Liver (tissue), 9 donors: ENCODE data around the gene CAPSL. TPM values are rescaled to one million over a fixed set of nuclear protein-coding genes. Genes with fewer than 3 reads are reported as not detected.

Experiments
- DNase-seq: peaks from one replicate; pipeline ENCODE4 v3.0.0-alpha.2; 2017; ENCODE audit warnings: low spot score
- H3K27ac ChIP-seq, 2 donors: one replicate each; pipeline ENCODE4 v1.7.0; 2013; ENCODE audit warnings: inconsistent platforms in 2 of 2, low read length in 2 of 2, control low read depth in 1 of 2, low read depth in 1 of 2, mild to moderate bottlenecking in 1 of 2
- H3K27me3 ChIP-seq, 4 donors: one replicate each; pipeline versions ENCODE4 v1.6.1 to v1.7.0; 2013; ENCODE audit warnings: low read length in 3 of 4, inconsistent platforms in 1 of 4, mild to moderate bottlenecking in 1 of 4, moderate library complexity in 1 of 4; ENCODE audit not compliant: control insufficient read depth in 4 of 4, insufficient read depth in 4 of 4
- H3K36me3 ChIP-seq, 4 donors: one replicate each; pipeline versions ENCODE4 v1.6.1 to v1.7.0; 2013; ENCODE audit warnings: low read length in 3 of 4, mild to moderate bottlenecking in 3 of 4, low read depth in 1 of 4, moderate library complexity in 1 of 4; ENCODE audit not compliant: control insufficient read depth in 4 of 4, insufficient read depth in 3 of 4
- H3K4me1 ChIP-seq, 4 donors: one replicate each; pipeline versions ENCODE4 v1.6.1 to v1.7.0; 2013; ENCODE audit warnings: low read length in 3 of 4, mild to moderate bottlenecking in 3 of 4, moderate library complexity in 1 of 4; ENCODE audit not compliant: control insufficient read depth in 4 of 4, insufficient read depth in 4 of 4
- H3K4me3 ChIP-seq, 3 donors: one replicate each; pipeline versions ENCODE4 v1.6.1 to v1.7.0; 2013; ENCODE audit warnings: low read length in 3 of 3, control low read depth in 1 of 3, low read depth in 1 of 3, mild to moderate bottlenecking in 1 of 3
- H3K9ac ChIP-seq, 2 donors: one replicate each; pipeline ENCODE4 v1.7.0; 2013; ENCODE audit warnings: low read length in 2 of 2, mild to moderate bottlenecking in 2 of 2, moderate library complexity in 2 of 2, control low read depth in 1 of 2, low read depth in 1 of 2
- H3K9me3 ChIP-seq, 4 donors: one replicate each; pipeline versions ENCODE4 v1.6.1 to v1.7.0; 2013; ENCODE audit warnings: low read length in 3 of 4; ENCODE audit not compliant: control insufficient read depth in 4 of 4
- EGR1 ChIP-seq, 2 donors: IDR thresholded peaks; 2 replicates each; pipeline ENCODE4 v1.6.1; 2016 to 2018; ENCODE audit warnings: antibody characterized with exemption in 2 of 2, low read depth in 2 of 2
- FOXA1 ChIP-seq: IDR thresholded peaks from 2 replicates; pipeline ENCODE4 v1.6.1; 2016; ENCODE audit warnings: antibody characterized with exemption
- FOXA2 ChIP-seq: IDR thresholded peaks from 2 replicates; pipeline ENCODE4 v1.6.1; 2016; ENCODE audit warnings: antibody characterized with exemption
- GABPA ChIP-seq, 2 donors: IDR thresholded peaks in 1 of 2; conservative IDR thresholded peaks in 1 of 2; 2 replicates each; pipeline ENCODE4 v1.6.1; 2016; ENCODE audit warnings: antibody characterized with exemption in 2 of 2, mild to moderate bottlenecking in 1 of 2, moderate library complexity in 1 of 2
- HNF4A ChIP-seq, 2 donors: conservative IDR thresholded peaks; 2 replicates each; pipeline ENCODE4 v1.6.1; 2016; ENCODE audit warnings: antibody characterized with exemption in 2 of 2, mild to moderate bottlenecking in 2 of 2
- HNF4G ChIP-seq: IDR thresholded peaks from 2 replicates; pipeline ENCODE4 v1.6.1; 2016; ENCODE audit warnings: antibody characterized with exemption
- JUND ChIP-seq, 2 donors: IDR thresholded peaks; 2 replicates each; pipeline ENCODE4 v1.6.1; 2016; ENCODE audit warnings: antibody characterized with exemption in 2 of 2
- MAX ChIP-seq: IDR thresholded peaks from 2 replicates; pipeline ENCODE4 v1.6.1; 2016; ENCODE audit warnings: antibody characterized with exemption
- NR2F2 ChIP-seq: IDR thresholded peaks from 2 replicates; pipeline ENCODE4 v1.6.1; 2016; ENCODE audit warnings: antibody characterized with exemption
- RAD21 ChIP-seq, 2 donors: IDR thresholded peaks; 2 replicates each; pipeline ENCODE4 v1.6.1; 2016; ENCODE audit warnings: antibody characterized with exemption in 2 of 2, mild to moderate bottlenecking in 2 of 2
- RXRA ChIP-seq, 2 donors: IDR thresholded peaks; 2 replicates each; pipeline ENCODE4 v1.6.1; 2017 to 2018; ENCODE audit warnings: antibody characterized with exemption in 2 of 2, mild to moderate bottlenecking in 1 of 2
- SP1 ChIP-seq: IDR thresholded peaks from 2 replicates; pipeline ENCODE4 v1.6.1; 2018; ENCODE audit warnings: antibody characterized with exemption, mild to moderate bottlenecking
- TAF1 ChIP-seq: conservative IDR thresholded peaks from 2 replicates; pipeline ENCODE4 v1.6.1; 2016; ENCODE audit warnings: antibody characterized with exemption, mild to moderate bottlenecking
- YY1 ChIP-seq: IDR thresholded peaks from 2 replicates; pipeline ENCODE4 v1.6.1; 2016; ENCODE audit warnings: antibody characterized with exemption, mild to moderate bottlenecking
- ZBTB33 ChIP-seq: IDR thresholded peaks from 2 replicates; pipeline ENCODE4 v1.6.1; 2016; ENCODE audit warnings: antibody characterized with exemption
- WGBS: extraction: QIAGEN DNeasy Blood & Tissue Kit; methylation state at CpG from one replicate; pipeline ENCODE4 v1.1.7; 2013; 5-methylcytosine and 5-hydroxymethylcytosine counted together
- polyA plus RNA-seq, 2 donors: library from polyadenylated mRNA; stranded (reverse) in 1 of 2; unstranded in 1 of 2; fragments of 200-250 nt in 1 of 2; fragments of >200 nt in 1 of 2; fragmentation: Nextera tagmentation in 1 of 2; extraction: Ambion mirVana in 1 of 2; gene quantifications; one replicate each; pipeline versions ENCODE4 v1.2.1 to v1.2.3, GENCODE V29; 2013 to 2015
- total RNA-seq, 2 donors: library from RNA; depleted of rRNA; stranded (reverse); fragments of >200 nt; gene quantifications; one replicate each; pipeline ENCODE4 v1.2.3, GENCODE V29; 2014
- TF ChIP-seq, protein P1 (sequence below): IDR thresholded peaks from 2 replicates; pipeline ENCODE4 v1.6.1; 2016; ENCODE audit warnings: antibody characterized with exemption
- TF ChIP-seq, protein P2 (sequence below): IDR thresholded peaks from 2 replicates; pipeline ENCODE4 v1.6.1; 2016; ENCODE audit warnings: antibody characterized with exemption, mild to moderate bottlenecking
- donor health status: healthy.
- donor health status: healthy.
- donor health status: healthy.
- donor health status: healthy.
- donor health status: healthy.

Gene CAPSL
- total and polyA plus RNA-seq, 4 donors, result 0.37 TPM; not detected in 3

- Histone ChIP-seq H3K9ac (no peak overlapping the region), H3K27me3 (peaks cover 0 to 3% (median 0%) of the 10 kb centered on the region in 4 donors), H3K9me3 (no peaks in the 10 kb centered on the region), H3K4me1 (no peaks in the 10 kb centered on the region), H3K27ac (no peak overlapping the region), H3K36me3 (no peaks in the 10 kb centered on the region), H3K4me3 (no peak overlapping the region)
- WGBS, result 75% methylated on average over 3 of the region's 3 CpGs
- TF ChIP-seq EGR1 (IDR thresholded peaks at IDR 0.05; ENCODE audit: low read depth in 2 of 2), result no peak
- no peak for TF ChIP-seq FOXA2
- TF ChIP-seq RAD21 (IDR thresholded peaks at IDR 0.05), result no peak
- no peak for TF ChIP-seq HNF4A (conservative IDR thresholded peaks at IDR 0.05)
- no peak for TF ChIP-seq GABPA (IDR thresholded peaks at IDR 0.05 in 1 of 2, conservative IDR thresholded peaks at IDR 0.05 in 1 of 2)
- TF ChIP-seq YY1, result no peak
- TF ChIP-seq HNF4G, result no peak
- TF ChIP-seq TAF1, result no peak
- no peak for TF ChIP-seq NR2F2
- TF ChIP-seq JUND (IDR thresholded peaks at IDR 0.05), result no peak
- DNase-seq, result no peak
Observed at GRCh38 chr5:35886381-35886780, 52.0 kb downstream of the CAPSL start.

DNA sequence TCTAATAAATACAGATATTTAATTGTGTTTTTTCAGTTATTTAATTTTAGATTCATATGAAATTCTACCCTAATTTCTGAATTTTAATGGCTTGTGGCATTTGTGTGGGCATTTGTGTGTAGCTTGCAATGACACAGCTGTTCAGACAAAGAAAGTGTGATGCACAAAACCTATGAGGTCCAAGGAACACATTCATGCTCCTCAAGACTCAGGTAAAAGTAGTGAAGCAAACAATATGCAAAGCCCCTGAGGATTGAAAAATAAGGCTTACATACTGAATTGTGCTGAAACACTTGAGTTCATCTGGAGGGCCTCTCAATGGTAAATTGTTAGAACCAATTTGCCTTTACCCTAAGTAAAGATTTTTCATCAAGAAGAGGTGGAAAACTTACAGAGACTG, 53.6 kb downstream of the CAPSL start:
- Histone ChIP-seq H3K27me3 (peaks cover 0 to 3% (median 0%) of the 10 kb centered on the region in 4 donors), H3K4me1 (no peaks in the 10 kb centered on the region), H3K9me3 (no peaks in the 10 kb centered on the region), H3K27ac (no peak overlapping the region), H3K4me3 (no peak overlapping the region), H3K9ac (no peak overlapping the region), H3K36me3 (no peaks in the 10 kb centered on the region)
- no peak for DNase-seq
- no peak for TF ChIP-seq RXRA (IDR thresholded peaks at IDR 0.05)
- no peak for TF ChIP-seq MAX
- no peak for TF ChIP-seq JUND (IDR thresholded peaks at IDR 0.05)
- no peak for TF ChIP-seq HNF4G
- no peak for TF ChIP-seq HNF4A (conservative IDR thresholded peaks at IDR 0.05)

GRCh38 chr5:35884191-35884769, 54.1 kb downstream of the CAPSL start:
- H3K27ac ChIP-seq, result no peak overlapping the region
- no peak overlapping the region for H3K9ac ChIP-seq
- no peaks in the 10 kb centered on the region for H3K36me3 ChIP-seq
- no peaks in the 10 kb centered on the region for H3K4me1 ChIP-seq
- no peak overlapping the region for H3K4me3 ChIP-seq
- H3K9me3 ChIP-seq, result no peaks in the 10 kb centered on the region
- TF ChIP-seq RAD21 (IDR thresholded peaks at IDR 0.05) (no peak), NR2F2 (no peak), HNF4A (conservative IDR thresholded peaks at IDR 0.05) (no peak), SP1 (no peak)
- 86% methylated on average over 1 of the region's 1 CpG for WGBS
- DNase-seq, result no peak
- peaks cover 0 to 3% (median 0%) of the 10 kb centered on the region in 4 donors for H3K27me3 ChIP-seq

DNA sequence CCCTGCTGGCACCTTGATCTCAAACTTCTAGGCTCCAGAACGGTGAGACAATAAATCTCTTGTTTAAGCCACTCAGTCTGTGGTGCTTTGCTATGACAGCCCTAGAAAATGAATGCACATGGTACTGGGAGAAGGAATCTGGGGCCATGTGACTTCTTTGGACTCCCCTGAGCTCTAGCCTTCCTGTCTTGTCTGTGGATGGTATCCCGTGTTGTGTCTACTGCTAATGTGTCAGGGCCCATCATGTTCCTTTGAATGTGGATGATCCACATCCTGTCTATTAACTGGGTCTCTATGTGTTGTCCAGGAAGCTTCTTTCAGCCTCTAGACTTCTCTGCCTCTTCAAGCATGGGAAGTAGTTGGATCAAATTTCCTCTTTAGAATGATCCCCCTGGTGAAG, 56.7 kb downstream of the CAPSL start:
- H3K27ac ChIP-seq, result no peak overlapping the region
- WGBS, result 86% methylated on average over 2 of the region's 2 CpGs
- TF ChIP-seq EGR1 (IDR thresholded peaks at IDR 0.05; ENCODE audit: low read depth in 2 of 2) (no peak), YY1 (no peak), FOXA1 (no peak), ZBTB33 (no peak), SP1 (no peak), MAX (no peak), FOXA2 (no peak), HNF4G (no peak), NR2F2 (no peak), HNF4A (conservative IDR thresholded peaks at IDR 0.05) (no peak), JUND (IDR thresholded peaks at IDR 0.05) (no peak), GABPA (IDR thresholded peaks at IDR 0.05 in 1 of 2, conservative IDR thresholded peaks at IDR 0.05 in 1 of 2) (no peak), RXRA (IDR thresholded peaks at IDR 0.05) (no peak)
- TF ChIP-seq, protein P1, sequence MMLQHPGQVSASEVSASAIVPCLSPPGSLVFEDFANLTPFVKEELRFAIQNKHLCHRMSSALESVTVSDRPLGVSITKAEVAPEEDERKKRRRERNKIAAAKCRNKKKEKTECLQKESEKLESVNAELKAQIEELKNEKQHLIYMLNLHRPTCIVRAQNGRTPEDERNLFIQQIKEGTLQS, result no peak
- TF ChIP-seq, protein P2, sequence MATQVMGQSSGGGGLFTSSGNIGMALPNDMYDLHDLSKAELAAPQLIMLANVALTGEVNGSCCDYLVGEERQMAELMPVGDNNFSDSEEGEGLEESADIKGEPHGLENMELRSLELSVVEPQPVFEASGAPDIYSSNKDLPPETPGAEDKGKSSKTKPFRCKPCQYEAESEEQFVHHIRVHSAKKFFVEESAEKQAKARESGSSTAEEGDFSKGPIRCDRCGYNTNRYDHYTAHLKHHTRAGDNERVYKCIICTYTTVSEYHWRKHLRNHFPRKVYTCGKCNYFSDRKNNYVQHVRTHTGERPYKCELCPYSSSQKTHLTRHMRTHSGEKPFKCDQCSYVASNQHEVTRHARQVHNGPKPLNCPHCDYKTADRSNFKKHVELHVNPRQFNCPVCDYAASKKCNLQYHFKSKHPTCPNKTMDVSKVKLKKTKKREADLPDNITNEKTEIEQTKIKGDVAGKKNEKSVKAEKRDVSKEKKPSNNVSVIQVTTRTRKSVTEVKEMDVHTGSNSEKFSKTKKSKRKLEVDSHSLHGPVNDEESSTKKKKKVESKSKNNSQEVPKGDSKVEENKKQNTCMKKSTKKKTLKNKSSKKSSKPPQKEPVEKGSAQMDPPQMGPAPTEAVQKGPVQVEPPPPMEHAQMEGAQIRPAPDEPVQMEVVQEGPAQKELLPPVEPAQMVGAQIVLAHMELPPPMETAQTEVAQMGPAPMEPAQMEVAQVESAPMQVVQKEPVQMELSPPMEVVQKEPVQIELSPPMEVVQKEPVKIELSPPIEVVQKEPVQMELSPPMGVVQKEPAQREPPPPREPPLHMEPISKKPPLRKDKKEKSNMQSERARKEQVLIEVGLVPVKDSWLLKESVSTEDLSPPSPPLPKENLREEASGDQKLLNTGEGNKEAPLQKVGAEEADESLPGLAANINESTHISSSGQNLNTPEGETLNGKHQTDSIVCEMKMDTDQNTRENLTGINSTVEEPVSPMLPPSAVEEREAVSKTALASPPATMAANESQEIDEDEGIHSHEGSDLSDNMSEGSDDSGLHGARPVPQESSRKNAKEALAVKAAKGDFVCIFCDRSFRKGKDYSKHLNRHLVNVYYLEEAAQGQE, result no peak

More for the DNA sequence above, 56.7 kb downstream of the CAPSL start:
- Histone ChIP-seq H3K27me3 (no peaks in the 10 kb centered on the region), H3K4me3 (no peak overlapping the region), H3K36me3 (no peaks in the 10 kb centered on the region), H3K4me1 (no peaks in the 10 kb centered on the region), H3K9ac (no peak overlapping the region), H3K9me3 (no peaks in the 10 kb centered on the region)
- no peak for DNase-seq
